Natural killer cell (primary cell): ENCODE measurements around the gene PARP15. TPM values are rescaled to one million over a fixed set of nuclear protein-coding genes. Genes with fewer than 3 reads are reported as not detected.

ENCODE experiments used
- ATAC-seq, 3 donors: fragments of 150-1000 bp in 2 of 3; fragments of 200-7000 bp in 1 of 3; cut with Tn5 transposase; 1 replicate in 1 of 3; 2 replicates in 2 of 3; pipeline ENCODE4 v1.10.0; 2021; ENCODE audit warnings: mild to moderate bottlenecking in 2 of 3, moderate library complexity in 2 of 3
- DNase-seq, 2 donors: peaks; one replicate each; pipeline versions ENCODE4 v3.0.0 to v3.0.0-alpha.2; 2013 to 2021; ENCODE audit warnings: mixed read lengths in 1 of 2
- H3K27ac ChIP-seq: one replicate; pipeline ENCODE4 v1.5.1; 2013; ENCODE audit warnings: mild to moderate bottlenecking, low read length
- H3K27me3 ChIP-seq: one replicate; pipeline ENCODE4 v1.6.1; 2013; ENCODE audit warnings: low read length; ENCODE audit not compliant: control insufficient read depth, insufficient read depth
- H3K36me3 ChIP-seq: one replicate; pipeline ENCODE4 v1.6.1; 2013; ENCODE audit warnings: low read length; ENCODE audit not compliant: control insufficient read depth, insufficient read depth
- H3K4me1 ChIP-seq: one replicate; pipeline ENCODE4 v1.6.1; 2013; ENCODE audit warnings: low read length; ENCODE audit not compliant: control insufficient read depth, insufficient read depth
- H3K4me3 ChIP-seq: one replicate; pipeline ENCODE4 v1.5.1; 2013; ENCODE audit warnings: low read length
- H3K9me3 ChIP-seq: one replicate; pipeline ENCODE4 v1.6.1; 2013; ENCODE audit warnings: low read length; ENCODE audit not compliant: control insufficient read depth, insufficient read depth
- H3K27ac Mint-ChIP-seq, 2 donors: one replicate each; pipeline ENCODE4 v1.8.0; 2022; ENCODE audit warnings: mild to moderate bottlenecking in 2 of 2, mixed read lengths in 2 of 2, moderate library complexity in 1 of 2
- H3K27me3 Mint-ChIP-seq, 2 donors: one replicate each; pipeline ENCODE4 v1.8.0; 2022; ENCODE audit warnings: low read depth in 2 of 2, mixed read lengths in 2 of 2
- H3K36me3 Mint-ChIP-seq: one replicate; pipeline ENCODE4 v1.8.0; 2022; ENCODE audit warnings: mixed read lengths
- H3K4me1 Mint-ChIP-seq, 2 donors: one replicate each; pipeline ENCODE4 v1.8.0; 2022; ENCODE audit warnings: mixed read lengths in 2 of 2
- H3K4me3 Mint-ChIP-seq: one replicate; pipeline ENCODE4 v1.8.0; 2022; ENCODE audit warnings: mild to moderate bottlenecking, moderate library complexity, mixed read lengths
- H3K9me3 Mint-ChIP-seq, 2 donors: one replicate each; pipeline ENCODE4 v1.8.0; 2022; ENCODE audit warnings: mixed read lengths in 2 of 2
- WGBS: methylation state at CpG from one replicate; pipeline ENCODE4 v1.1.7; 2013; ENCODE audit warnings: missing lambda C conversion rate; ENCODE audit not compliant: insufficient coverage; 5-methylcytosine and 5-hydroxymethylcytosine counted together
- intact Hi-C: fragments of 100-400 bp; cut with micrococcal nuclease; formaldehyde crosslinking; loops from one replicate; pipeline ENCODE4 v1.14.2; 2022
- total RNA-seq, 4 donors: library from RNA; stranded (reverse); fragments of 120-200 nt in 1 of 4; gene quantifications; one replicate each; pipeline versions ENCODE4 v1.2.3 to v1.2.4, GENCODE V29; 2013 to 2022
- TF ChIP-seq, protein P1 (sequence below): fragments of 200-600 bp; IDR thresholded peaks from one replicate; pipeline ENCODE4 v1.8.0; 2022; ENCODE audit warnings: antibody characterized with exemption

PARP15 gene
- total RNA-seq, 3 donors from 2014 or later (not counting 1 experiment from before 2014, with no cell fraction given), result 164 to 199 (median 198) TPM

DNA sequence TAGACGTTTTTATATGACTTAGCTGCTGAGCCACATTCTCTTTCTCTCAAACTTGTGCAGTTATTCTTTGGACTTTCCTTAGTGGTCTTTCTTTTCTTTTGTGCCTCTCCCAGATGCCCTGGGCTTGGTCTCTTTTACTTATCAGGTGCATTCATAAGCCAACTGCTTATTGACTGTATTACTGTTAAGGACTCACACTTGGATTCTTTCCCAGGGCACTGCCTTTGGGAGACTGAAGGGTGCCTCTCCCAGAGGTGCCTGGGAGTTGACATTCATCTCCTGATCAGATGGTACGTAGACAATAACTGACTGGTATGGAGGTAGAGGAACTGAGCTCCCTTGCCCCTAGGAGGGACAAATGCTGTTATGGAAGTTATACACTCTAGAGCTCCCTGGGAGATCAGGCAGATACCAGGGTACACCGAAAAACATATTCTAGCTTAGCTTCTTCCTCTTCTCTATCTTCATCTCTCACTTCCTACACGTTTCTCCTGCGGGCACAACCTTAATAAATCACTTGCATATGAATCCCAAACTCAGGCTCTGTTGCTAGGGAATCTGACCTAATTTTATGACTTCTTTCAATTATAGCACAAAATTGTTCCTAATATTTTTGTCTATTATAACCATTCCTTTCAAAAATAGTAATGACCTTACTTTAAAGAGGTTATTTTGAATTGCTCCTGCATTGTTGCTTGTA lies 24.7 kb downstream of the PARP15 start:
- Histone ChIP-seq H3K27ac (no peak overlapping the region), H3K36me3 (peaks cover 6% of the 10 kb centered on the region), H3K4me1 (no peaks in the 10 kb centered on the region), H3K9me3 (no peaks in the 10 kb centered on the region), H3K4me3 (no peak overlapping the region), H3K27me3 (no peaks in the 10 kb centered on the region)
- intact Hi-C loops, result no loop called here
- H3K27ac Mint-ChIP-seq, result peak overlapping the region; percentile 7 to 23
- H3K4me1 Mint-ChIP-seq, result peaks cover 47 to 53% of the 10 kb centered on the region in 2 donors
- H3K4me3 Mint-ChIP-seq, result no peak overlapping the region
- H3K36me3 Mint-ChIP-seq, result no peaks in the 10 kb centered on the region
- DNase-seq (no peak), ATAC-seq (no peak)
- TF ChIP-seq, protein P1, sequence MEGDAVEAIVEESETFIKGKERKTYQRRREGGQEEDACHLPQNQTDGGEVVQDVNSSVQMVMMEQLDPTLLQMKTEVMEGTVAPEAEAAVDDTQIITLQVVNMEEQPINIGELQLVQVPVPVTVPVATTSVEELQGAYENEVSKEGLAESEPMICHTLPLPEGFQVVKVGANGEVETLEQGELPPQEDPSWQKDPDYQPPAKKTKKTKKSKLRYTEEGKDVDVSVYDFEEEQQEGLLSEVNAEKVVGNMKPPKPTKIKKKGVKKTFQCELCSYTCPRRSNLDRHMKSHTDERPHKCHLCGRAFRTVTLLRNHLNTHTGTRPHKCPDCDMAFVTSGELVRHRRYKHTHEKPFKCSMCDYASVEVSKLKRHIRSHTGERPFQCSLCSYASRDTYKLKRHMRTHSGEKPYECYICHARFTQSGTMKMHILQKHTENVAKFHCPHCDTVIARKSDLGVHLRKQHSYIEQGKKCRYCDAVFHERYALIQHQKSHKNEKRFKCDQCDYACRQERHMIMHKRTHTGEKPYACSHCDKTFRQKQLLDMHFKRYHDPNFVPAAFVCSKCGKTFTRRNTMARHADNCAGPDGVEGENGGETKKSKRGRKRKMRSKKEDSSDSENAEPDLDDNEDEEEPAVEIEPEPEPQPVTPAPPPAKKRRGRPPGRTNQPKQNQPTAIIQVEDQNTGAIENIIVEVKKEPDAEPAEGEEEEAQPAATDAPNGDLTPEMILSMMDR, result no peak
- 74% methylated on average over 5 of the region's 5 CpGs for WGBS
- H3K9me3 Mint-ChIP-seq, result no peaks in the 10 kb centered on the region
- no peaks in the 10 kb centered on the region for H3K27me3 Mint-ChIP-seq

DNA sequence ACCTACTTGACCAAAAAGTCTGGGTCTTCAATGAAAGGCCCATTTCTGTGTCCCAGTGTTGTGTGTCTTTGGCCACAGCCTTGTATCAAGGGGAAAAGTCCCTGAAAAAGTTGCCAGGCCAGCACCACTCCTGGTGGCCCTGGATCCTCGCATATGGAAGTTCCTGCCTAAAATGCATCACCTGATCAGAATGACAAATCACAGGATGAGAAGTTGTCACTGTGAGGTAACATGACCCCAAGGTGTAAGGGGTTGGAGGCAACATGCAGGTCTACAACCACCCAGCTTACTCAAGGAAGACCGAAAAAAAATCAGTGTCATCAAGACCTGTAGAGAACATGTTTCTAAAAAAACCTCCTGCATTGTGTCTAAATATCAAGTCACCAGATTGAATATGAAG lies 25.6 kb downstream of the PARP15 start:
- Mint-ChIP-seq H3K36me3 (no peaks in the 10 kb centered on the region), H3K4me3 (no peak overlapping the region), H3K4me1 (peaks cover 47 to 59% of the 10 kb centered on the region in 2 donors), H3K27me3 (no peaks in the 10 kb centered on the region), H3K27ac (peak overlapping the region; percentile 6 to 36), H3K9me3 (no peaks in the 10 kb centered on the region)
- Histone ChIP-seq H3K36me3 (peaks cover 6% of the 10 kb centered on the region), H3K27ac (no peak overlapping the region), H3K27me3 (no peaks in the 10 kb centered on the region), H3K9me3 (no peaks in the 10 kb centered on the region), H3K4me1 (no peaks in the 10 kb centered on the region), H3K4me3 (no peak overlapping the region)
- WGBS, result 77% methylated on average over 1 of the region's 2 CpGs
- ATAC-seq, result no peak
- intact Hi-C loops, result no loop called here
- no peak for DNase-seq
- TF ChIP-seq, protein P1, result no peak

DNA sequence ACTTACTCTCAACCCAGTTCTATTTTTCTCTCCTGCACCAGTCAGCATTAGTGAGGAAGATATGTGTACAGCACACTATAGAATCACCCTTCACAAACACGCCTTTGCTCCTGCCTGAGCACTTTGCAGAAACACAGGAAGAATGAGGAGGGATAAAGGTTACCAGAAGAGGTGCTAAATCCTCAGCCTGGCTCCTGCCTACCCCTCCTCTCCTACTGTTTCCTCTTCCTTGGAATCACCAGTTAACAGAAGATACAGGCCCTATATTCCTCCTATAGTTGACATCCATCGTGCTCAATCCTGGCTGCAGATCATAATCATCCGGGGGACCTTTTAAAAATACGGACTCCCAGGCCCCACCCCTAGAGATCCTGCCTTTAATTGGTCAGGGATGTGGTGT lies 28.9 kb downstream of the PARP15 start:
- no peaks in the 10 kb centered on the region for H3K27me3 ChIP-seq
- peaks cover 2% of the 10 kb centered on the region for H3K4me1 ChIP-seq
- TF ChIP-seq, protein P1, result no peak
- Mint-ChIP-seq H3K4me3 (no peak overlapping the region), H3K36me3 (peaks cover 5% of the 10 kb centered on the region), H3K9me3 (peaks cover 0 to 2% of the 10 kb centered on the region in 2 donors), H3K27ac (peak overlapping the region in 1 of 2 donors; percentile 6), H3K4me1 (peaks cover 37 to 52% of the 10 kb centered on the region in 2 donors), H3K27me3 (no peaks in the 10 kb centered on the region)
- no peak overlapping the region for H3K27ac ChIP-seq
- ATAC-seq (no peak), DNase-seq (no peak)
- no peak overlapping the region for H3K4me3 ChIP-seq
- 95% methylated on average over 3 of the region's 4 CpGs for WGBS
- peaks cover 16% of the 10 kb centered on the region for H3K36me3 ChIP-seq
- H3K9me3 ChIP-seq, result no peaks in the 10 kb centered on the region
- intact Hi-C loops, result no loop called here

DNA sequence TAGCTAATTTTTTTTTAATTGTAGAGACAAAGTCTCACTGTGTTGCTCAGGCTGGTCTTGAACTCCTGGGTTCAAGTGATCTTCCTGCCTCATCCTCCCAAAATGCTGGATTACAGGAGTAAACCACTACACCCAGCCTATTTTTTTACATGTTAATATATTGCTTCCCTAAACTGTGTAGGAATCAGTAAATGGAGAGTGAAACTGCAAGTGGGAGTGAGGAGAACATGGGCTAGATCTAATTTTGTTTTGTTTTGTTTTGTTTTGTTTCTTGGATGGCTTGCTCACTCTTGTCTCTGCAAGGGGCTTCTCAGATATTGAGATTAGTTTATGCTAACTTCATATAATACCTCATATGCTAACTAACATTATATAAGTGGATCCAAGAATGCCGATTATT lies 31.5 kb downstream of the PARP15 start:
- ATAC-seq (no peak), DNase-seq (no peak)
- Histone ChIP-seq H3K4me1 (peaks cover 2% of the 10 kb centered on the region), H3K4me3 (no peak overlapping the region), H3K27ac (no peak overlapping the region), H3K36me3 (peaks cover 31% of the 10 kb centered on the region), H3K9me3 (no peaks in the 10 kb centered on the region), H3K27me3 (no peaks in the 10 kb centered on the region)
- TF ChIP-seq, protein P1, result no peak
- intact Hi-C loops, result no loop called here
- H3K9me3 Mint-ChIP-seq, result peaks cover 0 to 2% of the 10 kb centered on the region in 2 donors
- peaks cover 14 to 28% of the 10 kb centered on the region in 2 donors for H3K4me1 Mint-ChIP-seq
- H3K4me3 Mint-ChIP-seq, result no peak overlapping the region
- WGBS, result no CpG with 5 or more reads among the region's 1 CpG
- peaks cover 16% of the 10 kb centered on the region for H3K36me3 Mint-ChIP-seq
- H3K27me3 Mint-ChIP-seq, result no peaks in the 10 kb centered on the region
- H3K27ac Mint-ChIP-seq, result peak overlapping the region; percentile 53 to 90
